ENCODE measurements around the gene NT5C. TPM values are rescaled to one million over a fixed set of nuclear protein-coding genes. Genes with fewer than 3 reads are reported as not detected.
A peak's percentile ranks its signal among the peaks of the same experiment; 100 is the strongest.

Gene NT5C
- total RNA-seq, 2 experiments from 2014 or later: 45.2 to 50.4 TPM

DNA sequence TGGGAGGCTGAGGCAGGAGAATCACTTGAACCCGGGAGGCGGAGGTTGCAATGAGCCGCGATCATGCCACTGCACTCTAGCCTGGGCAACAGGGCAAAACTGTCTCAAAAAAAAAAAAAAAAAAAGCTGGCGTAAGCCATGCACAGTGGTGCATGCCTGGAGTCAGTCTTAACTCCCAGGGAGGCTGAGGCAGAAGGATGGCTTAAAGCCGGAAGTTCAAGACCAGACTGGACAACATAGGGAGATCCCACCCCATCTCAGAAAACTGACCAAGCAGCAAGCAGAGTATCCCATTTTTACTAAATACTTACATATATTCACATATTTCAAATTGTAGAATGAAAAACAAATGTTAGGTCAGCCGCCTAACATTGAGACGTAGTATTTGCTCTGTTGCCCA is 4.6 kb downstream of the NT5C start:
- no peak for DNase-seq
- POLR2A ChIA-PET: no interaction called here
- peaks cover 32% of the 10 kb centered on the region for H3K36me3 Mint-ChIP-seq (ENCODE audit: low read depth)
- no peaks in the 10 kb centered on the region for H3K27me3 Mint-ChIP-seq
- H3K27ac Mint-ChIP-seq: no peak overlapping the region
- H3K4me1 Mint-ChIP-seq: peaks cover 48% of the 10 kb centered on the region
- peaks cover 5% of the 10 kb centered on the region for H3K9me3 Mint-ChIP-seq
- CTCF ChIA-PET: interaction anchor here (0.6 to 13.8 kb wide), 4 partner anchors 11 to 144 kb away, joined by 3 to 150 read pairs (median 3); partner anchors contain the start of gene MIF4GD
- H3K4me3 Mint-ChIP-seq: no peak overlapping the region

DNA sequence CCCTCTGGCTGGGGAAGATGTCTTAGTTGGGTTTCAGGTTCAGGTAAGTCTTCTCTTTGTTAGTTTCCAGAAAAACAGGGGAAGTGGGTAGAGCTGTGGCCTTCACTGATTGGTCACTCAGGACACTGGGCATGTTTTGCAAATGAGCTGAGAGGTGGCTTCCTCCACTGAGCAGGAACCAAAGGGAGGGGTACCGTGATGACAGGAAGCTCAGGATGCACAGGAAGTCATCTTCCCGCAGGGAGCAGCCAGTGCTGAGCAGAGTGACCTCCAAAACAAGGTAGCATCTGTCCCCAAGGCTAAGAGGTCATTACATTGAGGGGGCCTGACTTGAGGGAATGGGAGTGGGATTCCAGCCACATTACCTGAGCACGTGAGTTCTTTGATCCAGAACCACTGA is 5.6 kb downstream of the NT5C start:
- Mint-ChIP-seq H3K27ac (peak overlapping the region; percentile 89), H3K9me3 (peaks cover 5% of the 10 kb centered on the region), H3K4me1 (peaks cover 49% of the 10 kb centered on the region), H3K4me3 (peak overlapping the region; percentile 25), H3K27me3 (no peaks in the 10 kb centered on the region), H3K36me3 (ENCODE audit: low read depth) (peaks cover 36% of the 10 kb centered on the region)
- CTCF ChIA-PET: interaction anchor here (0.9 to 13.8 kb wide), 6 partner anchors 10 to 286 kb away, joined by 3 to 150 read pairs (median 3); no protein-coding TSS in a partner anchor
- peak; percentile 36 for DNase-seq
- POLR2A ChIA-PET: no interaction called here

DNA sequence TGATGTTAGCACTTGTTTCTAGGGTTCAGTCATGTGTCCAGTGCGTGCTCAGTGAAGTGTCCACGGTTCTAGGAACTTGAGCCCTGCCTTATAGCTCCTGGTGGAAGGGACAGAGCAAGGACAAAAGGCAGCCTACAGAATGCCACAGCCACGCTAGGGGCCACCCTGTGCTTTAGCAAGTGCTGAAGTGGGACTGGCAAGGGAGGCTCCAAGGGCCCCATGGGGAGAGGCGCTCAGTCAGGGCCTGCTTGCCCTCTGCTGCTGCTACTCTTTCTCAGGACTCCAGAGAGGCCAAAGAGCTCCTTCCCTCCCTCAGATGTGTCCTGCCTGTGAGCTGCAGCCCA is 6.8 kb downstream of the NT5C start:
- peaks cover 48% of the 10 kb centered on the region for H3K4me1 Mint-ChIP-seq
- peak overlapping the region; percentile 17 for H3K4me3 Mint-ChIP-seq
- ChIA-PET CTCF (interaction anchor here (0.8 to 13.8 kb wide), 7 partner anchors 9 to 146 kb away, joined by 3 to 150 read pairs (median 4); partner anchors contain the start of gene MIF4GD), POLR2A (no interaction called here)
- no peaks in the 10 kb centered on the region for H3K27me3 Mint-ChIP-seq
- peaks cover 5% of the 10 kb centered on the region for H3K9me3 Mint-ChIP-seq
- H3K36me3 Mint-ChIP-seq (ENCODE audit: low read depth): peaks cover 39% of the 10 kb centered on the region
- H3K27ac Mint-ChIP-seq: peak overlapping the region; percentile 89
- no peak for DNase-seq

DNA sequence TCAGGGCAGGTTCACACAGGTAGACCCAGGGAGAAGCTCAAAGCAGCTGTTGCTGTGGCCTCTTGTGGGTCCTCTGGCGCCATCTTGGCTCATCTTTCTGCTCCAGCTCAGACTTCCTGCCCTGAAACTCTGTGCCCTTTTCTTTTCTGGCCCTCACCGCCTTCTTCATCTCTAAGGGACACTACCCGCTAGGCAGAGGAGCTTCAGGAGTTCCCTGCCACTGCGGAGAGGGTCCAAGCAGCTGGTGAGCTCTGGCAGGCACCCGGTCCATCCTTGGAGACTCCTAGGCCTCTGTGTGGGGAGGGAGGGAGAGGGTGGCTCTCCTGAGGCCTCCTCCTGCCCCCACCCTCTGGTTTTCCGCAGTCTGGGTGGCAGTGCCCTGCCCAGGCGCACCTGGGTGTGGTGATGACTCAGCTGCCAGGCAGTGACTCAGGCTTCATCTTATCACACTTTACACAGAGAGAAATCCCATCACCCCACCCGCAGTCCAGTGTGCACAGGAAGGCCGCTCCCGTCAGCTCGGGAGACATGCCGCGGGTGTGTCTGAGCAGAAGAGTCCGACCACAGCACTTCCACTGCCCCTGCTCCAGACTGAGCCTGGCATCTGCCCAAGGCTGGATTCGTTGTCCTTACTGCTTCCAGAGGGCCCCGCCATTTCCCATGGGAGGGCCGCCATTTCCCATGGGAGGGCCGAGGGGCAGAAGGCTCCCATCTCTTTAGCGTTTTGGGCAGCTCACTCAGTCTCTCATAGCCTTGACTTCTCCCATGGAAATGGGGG is 7.3 kb downstream of the NT5C start:
- Mint-ChIP-seq H3K9me3 (peaks cover 5% of the 10 kb centered on the region), H3K4me1 (peaks cover 43% of the 10 kb centered on the region), H3K27me3 (no peaks in the 10 kb centered on the region), H3K27ac (peak overlapping the region; percentile 89), H3K4me3 (peak overlapping the region; percentile 47), H3K36me3 (ENCODE audit: low read depth) (peaks cover 34% of the 10 kb centered on the region)
- ChIA-PET POLR2A (no interaction called here), CTCF (interaction anchor here (0.6 to 13.8 kb wide), 8 partner anchors 8 to 187 kb away, joined by 3 to 150 read pairs (median 4); partner anchors contain the start of genes MIF4GD and NT5C)
- DNase-seq: peak; percentile 59

GRCh38 chr17:75118307-75118706 is 13.2 kb downstream of the NT5C start:
- no peak for DNase-seq
- ChIA-PET CTCF (interaction anchor here (0.6 to 5.9 kb wide), 5 partner anchors 10 to 256 kb away, joined by 3 to 150 read pairs (median 3); partner anchors contain the start of genes NT5C and SUMO2), POLR2A (no interaction called here)
- Mint-ChIP-seq H3K27me3 (no peaks in the 10 kb centered on the region), H3K36me3 (ENCODE audit: low read depth) (peaks cover 40% of the 10 kb centered on the region), H3K27ac (no peak overlapping the region), H3K4me3 (no peak overlapping the region), H3K9me3 (no peaks in the 10 kb centered on the region), H3K4me1 (peaks cover 46% of the 10 kb centered on the region)

DNA sequence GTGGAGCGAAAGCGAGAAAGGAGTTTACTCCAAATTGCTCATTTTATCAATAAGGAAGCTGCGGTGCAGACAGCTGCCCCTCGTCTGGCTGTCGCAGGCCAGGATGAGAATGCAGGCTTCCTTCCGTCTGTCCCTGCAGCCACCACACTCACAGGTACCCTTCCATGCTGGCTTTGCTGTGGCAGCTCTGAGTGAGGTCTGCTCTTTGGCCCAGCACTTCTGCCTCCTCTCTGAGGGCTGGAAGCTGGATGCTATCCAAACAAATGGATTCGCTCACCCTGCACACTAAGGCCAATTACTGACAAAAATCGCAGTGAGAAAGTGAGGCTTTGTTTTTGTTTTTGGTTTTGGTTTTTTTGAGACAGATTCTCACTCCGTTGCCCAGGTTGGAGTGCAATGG is 14.8 kb downstream of the NT5C start:
- Mint-ChIP-seq H3K36me3 (ENCODE audit: low read depth) (peaks cover 43% of the 10 kb centered on the region), H3K27me3 (no peaks in the 10 kb centered on the region), H3K27ac (no peak overlapping the region), H3K9me3 (no peaks in the 10 kb centered on the region), H3K4me1 (peaks cover 49% of the 10 kb centered on the region), H3K4me3 (no peak overlapping the region)
- CTCF ChIA-PET: interaction anchor here (0.7 to 7.9 kb wide), 7 partner anchors 11 to 85 kb away, joined by 3 to 150 read pairs (median 4); partner anchors contain the start of gene NT5C
- POLR2A ChIA-PET: interaction anchor here (0.6 kb wide), 1 partner anchor 133 kb away, joined by 3 read pairs; no protein-coding TSS in a partner anchor
- no peak for DNase-seq

- H3K27me3 Mint-ChIP-seq: no peaks in the 10 kb centered on the region
- no peak for DNase-seq
- no peaks in the 10 kb centered on the region for H3K9me3 Mint-ChIP-seq
- H3K27ac Mint-ChIP-seq: peak overlapping the region; percentile 60
- POLR2A ChIA-PET: no interaction called here
- H3K4me3 Mint-ChIP-seq: no peak overlapping the region
- H3K36me3 Mint-ChIP-seq (ENCODE audit: low read depth): peaks cover 37% of the 10 kb centered on the region
- H3K4me1 Mint-ChIP-seq: peaks cover 51% of the 10 kb centered on the region
- CTCF ChIA-PET: interaction anchor here (1.4 to 7.9 kb wide), 7 partner anchors 11 to 86 kb away, joined by 3 to 150 read pairs (median 27); partner anchors contain the start of gene NT5C
Observed at GRCh38 chr17:75115555-75115954, 16.0 kb downstream of the NT5C start.

DNA sequence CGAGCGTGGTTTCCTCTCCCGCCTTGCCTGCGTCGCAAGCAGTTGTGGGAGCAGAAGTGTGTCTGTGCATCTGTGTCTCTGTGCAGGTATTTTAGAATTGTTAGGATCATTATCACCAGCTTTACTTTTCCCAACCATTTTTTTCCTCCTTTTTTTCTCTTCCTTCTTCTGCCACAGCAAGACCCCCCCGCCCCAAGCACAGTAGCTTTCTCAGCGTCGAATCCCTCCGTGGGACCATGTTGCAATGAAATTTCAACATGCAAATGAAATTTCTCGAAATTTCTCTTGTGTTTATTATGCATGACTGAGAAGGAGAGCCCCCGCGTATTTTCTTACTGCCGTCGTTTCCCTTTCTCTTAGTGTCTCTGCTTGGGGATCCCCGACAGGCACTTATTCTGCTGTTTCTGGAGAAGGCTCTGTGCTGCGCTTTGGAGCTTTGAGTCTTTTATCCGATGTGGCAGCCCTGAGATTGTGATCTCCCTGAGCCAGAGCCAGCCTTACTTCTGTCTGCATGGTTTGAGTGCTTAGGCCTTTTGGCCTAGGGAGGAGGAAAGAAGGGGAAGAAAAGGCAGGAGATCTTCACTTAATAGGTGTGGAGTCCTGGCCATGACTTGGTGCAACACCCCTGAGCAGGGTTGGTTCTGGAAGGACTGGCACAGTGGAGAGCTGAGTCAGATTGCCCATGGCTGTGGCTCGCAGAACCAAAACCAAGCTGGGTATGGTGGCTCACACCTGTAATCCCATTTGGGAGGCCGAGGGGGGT is 16.8 kb downstream of the NT5C start:
- DNase-seq: no peak
- Mint-ChIP-seq H3K4me3 (peak overlapping the region; percentile 88), H3K9me3 (no peaks in the 10 kb centered on the region), H3K4me1 (peaks cover 52% of the 10 kb centered on the region), H3K27me3 (no peaks in the 10 kb centered on the region), H3K36me3 (ENCODE audit: low read depth) (peaks cover 34% of the 10 kb centered on the region), H3K27ac (peak overlapping the region; percentile 94)
- CTCF ChIA-PET: interaction anchor here (0.6 to 7.9 kb wide), 48 partner anchors 10 to 297 kb away, joined by 3 to 150 read pairs (median 6); partner anchors contain the start of genes ATP5PD, CDR2L, GGA3 and JPT1
- POLR2A ChIA-PET: interaction anchor here (0.8 to 1.3 kb wide), 3 partner anchors 24 to 87 kb away, joined by 3 to 4 read pairs (median 3); no protein-coding TSS in a partner anchor

DNA sequence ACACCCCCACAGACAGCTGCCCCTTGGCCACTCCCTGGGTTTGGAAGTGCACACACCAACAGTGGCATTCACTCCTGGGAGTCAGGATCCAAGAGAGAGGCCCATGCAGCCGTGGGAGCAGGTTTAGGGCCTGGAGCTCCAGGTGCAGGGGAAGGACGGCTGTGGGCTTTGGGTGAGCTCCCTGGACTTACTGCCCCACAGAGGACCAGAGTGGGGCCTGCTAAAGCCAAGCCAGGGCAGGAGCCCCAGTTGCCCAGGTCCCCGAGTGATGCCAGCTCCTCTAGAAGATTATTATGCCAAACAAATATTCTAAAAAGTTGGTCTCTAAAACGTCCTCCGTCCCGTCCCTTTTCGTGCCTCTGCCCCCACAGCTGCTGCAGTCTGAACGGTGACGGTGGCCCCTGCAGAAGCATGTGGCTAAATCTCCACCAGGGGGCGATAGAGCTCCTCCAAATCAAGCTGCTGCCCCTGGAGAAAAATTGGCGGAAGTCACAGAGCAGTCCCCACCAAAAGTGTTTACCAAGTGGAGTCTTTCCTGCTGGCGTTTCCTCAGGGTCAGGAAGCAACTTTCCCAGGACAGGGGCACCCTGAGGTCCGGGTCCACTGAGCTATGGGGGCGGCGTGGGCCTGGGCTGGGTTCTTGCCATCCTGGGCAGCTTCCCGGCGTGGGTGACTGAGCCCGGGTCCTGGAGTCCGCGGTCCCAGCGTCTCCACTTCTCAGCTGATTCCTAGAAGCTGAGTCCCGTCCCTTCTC is 17.6 kb downstream of the NT5C start:
- DNase-seq: peak; percentile 95
- Mint-ChIP-seq H3K4me1 (peaks cover 55% of the 10 kb centered on the region), H3K36me3 (ENCODE audit: low read depth) (peaks cover 32% of the 10 kb centered on the region), H3K27ac (peak overlapping the region; percentile 94), H3K9me3 (no peaks in the 10 kb centered on the region), H3K27me3 (no peaks in the 10 kb centered on the region), H3K4me3 (peak overlapping the region; percentile 88)
- CTCF ChIA-PET: interaction anchor here (0.6 to 7.9 kb wide), 56 partner anchors 10 to 298 kb away, joined by 3 to 150 read pairs (median 6); partner anchors contain the start of genes ATP5PD, CDR2L, GGA3 and JPT1
- POLR2A ChIA-PET: interaction anchor here (0.6 to 1.3 kb wide), 5 partner anchors 19 to 88 kb away, joined by 3 to 4 read pairs (median 3); no protein-coding TSS in a partner anchor

GRCh38 chr17:75111777-75112335 is 19.7 kb downstream of the NT5C start:
- H3K27ac Mint-ChIP-seq: no peak overlapping the region
- CTCF ChIA-PET: interaction anchor here (0.6 to 7.9 kb wide), 9 partner anchors 12 to 296 kb away, joined by 3 to 49 read pairs (median 4); partner anchors contain the start of genes KCTD2, MIF4GD and NT5C
- peaks cover 53% of the 10 kb centered on the region for H3K4me1 Mint-ChIP-seq
- H3K9me3 Mint-ChIP-seq: no peaks in the 10 kb centered on the region
- H3K27me3 Mint-ChIP-seq: no peaks in the 10 kb centered on the region
- POLR2A ChIA-PET: no interaction called here
- peaks cover 22% of the 10 kb centered on the region for H3K36me3 Mint-ChIP-seq (ENCODE audit: low read depth)
- DNase-seq: no peak
- H3K4me3 Mint-ChIP-seq: peak overlapping the region; percentile 86

DNA sequence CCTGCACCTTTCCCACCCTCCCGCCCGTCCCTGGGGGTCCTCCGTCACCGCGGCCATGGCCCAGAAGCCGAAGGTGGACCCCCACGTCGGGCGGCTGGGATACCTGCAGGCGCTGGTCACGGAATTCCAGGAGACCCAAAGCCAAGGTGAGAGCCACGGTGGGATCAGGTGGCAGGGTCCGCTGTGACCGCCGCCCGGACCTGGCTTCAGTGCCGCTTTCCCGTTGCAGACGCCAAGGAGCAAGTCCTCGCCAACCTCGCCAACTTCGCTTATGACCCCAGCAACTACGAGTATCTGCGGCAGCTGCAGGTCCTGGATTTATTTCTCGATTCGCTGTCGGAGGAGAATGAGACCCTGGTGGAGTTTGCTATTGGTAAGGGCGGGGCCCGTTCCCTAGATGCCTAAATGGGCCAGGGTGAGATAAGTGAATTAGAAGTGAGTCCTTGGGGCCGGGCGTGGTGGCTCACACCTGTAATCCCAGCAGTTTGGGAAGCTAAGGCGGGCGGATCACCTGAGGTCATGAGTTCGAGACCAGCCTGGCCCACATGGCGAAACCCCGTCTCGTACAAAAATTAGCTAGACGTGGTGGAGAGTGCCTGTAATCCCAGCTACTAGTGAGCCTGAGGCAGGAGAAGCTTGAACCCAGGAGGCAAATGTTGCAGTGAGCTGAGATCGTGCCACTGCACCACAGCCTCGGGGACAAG is 21.2 kb downstream of the NT5C start:
- POLR2A ChIA-PET: no interaction called here
- H3K27me3 Mint-ChIP-seq: no peaks in the 10 kb centered on the region
- DNase-seq: peak; percentile 24
- no peaks in the 10 kb centered on the region for H3K9me3 Mint-ChIP-seq
- peak overlapping the region; percentile 86 for H3K4me3 Mint-ChIP-seq
- peaks cover 19% of the 10 kb centered on the region for H3K36me3 Mint-ChIP-seq (ENCODE audit: low read depth)
- H3K4me1 Mint-ChIP-seq: peaks cover 47% of the 10 kb centered on the region
- peak overlapping the region; percentile 74 for H3K27ac Mint-ChIP-seq
- CTCF ChIA-PET: interaction anchor here (0.6 to 7.9 kb wide), 11 partner anchors 14 to 302 kb away, joined by 3 to 49 read pairs (median 4); partner anchors contain the start of genes GGA3, MIF4GD, MRPS7 and NT5C
